Osteoblast (primary cell): ENCODE measurements around the gene PPEF1. TPM values are rescaled to one million over a fixed set of nuclear protein-coding genes. Genes with fewer than 3 reads are reported as not detected.
"Not testable (repeated sequence)": the region's sequence is repeated elsewhere in the genome, so short reads cannot be mapped to it uniquely, and the experiment has no call there.

Experiments used
- DNase-seq: peaks from one replicate; pipeline ENCODE4 v3.0.0; 2011; ENCODE audit warnings: low spot score, mixed read lengths; ENCODE audit not compliant: insufficient read length; ENCODE audit errors: missing footprints
- H2AFZ ChIP-seq: 2 replicates; pipeline ENCODE4 v1.6.0; 2011; ENCODE audit warnings: mild to moderate bottlenecking, low read length
- H3K27ac ChIP-seq: 2 replicates; pipeline ENCODE4 v1.5.1; 2011; ENCODE audit warnings: mild to moderate bottlenecking, low read depth, low read length, moderate library complexity
- H3K27me3 ChIP-seq: 2 replicates; pipeline ENCODE4 v1.6.0; 2012; ENCODE audit warnings: mild to moderate bottlenecking, control low read depth, inconsistent platforms, low read length, moderate library complexity; ENCODE audit not compliant: insufficient read depth
- H3K36me3 ChIP-seq: 2 replicates; pipeline ENCODE4 v1.5.1; 2011; ENCODE audit warnings: mild to moderate bottlenecking, low read length, control low read depth, moderate library complexity; ENCODE audit not compliant: insufficient read depth
- H3K4me1 ChIP-seq: 2 replicates; pipeline ENCODE4 v1.5.1; 2011; ENCODE audit warnings: mild to moderate bottlenecking, low read length, control low read depth, moderate library complexity; ENCODE audit not compliant: insufficient read depth
- H3K4me2 ChIP-seq: 2 replicates; pipeline ENCODE4 v1.6.0; 2011; ENCODE audit warnings: mild to moderate bottlenecking, low read length; ENCODE audit not compliant: insufficient read depth
- H3K4me3 ChIP-seq: fragments of 200-600 bp; sonication (generic); 3 replicates; pipeline ENCODE4 v1.5.1; 2012; ENCODE audit warnings: mild to moderate bottlenecking, low read length, inconsistent platforms; ENCODE audit not compliant: insufficient read depth
- H3K79me2 ChIP-seq: 2 replicates; pipeline ENCODE4 v1.6.0; 2012; ENCODE audit warnings: mild to moderate bottlenecking, low read length, control low read depth, inconsistent platforms; ENCODE audit not compliant: insufficient read depth
- H3K9me3 ChIP-seq: 2 replicates; pipeline ENCODE4 v1.5.1; 2011; ENCODE audit warnings: low read depth, low read length, control low read depth
- H4K20me1 ChIP-seq: 2 replicates; pipeline ENCODE4 v1.6.0; 2012; ENCODE audit warnings: mild to moderate bottlenecking, low read length, control low read depth; ENCODE audit not compliant: insufficient read depth
- total RNA-seq: library from RNA; depleted of rRNA; stranded (reverse); fragments of >200 nt; gene quantifications from 2 replicates; pipeline ENCODE4 v1.2.3, GENCODE V29; 2012
- TF ChIP-seq, protein P1 (sequence below): IDR thresholded peaks from 2 replicates; pipeline ENCODE4 v1.5.1; 2011; ENCODE audit warnings: mild to moderate bottlenecking, low read depth, low read length, moderate library complexity; ENCODE audit errors: extremely low read depth

Gene PPEF1
- total RNA-seq, 1 donor = under 0.01 TPM

- peaks cover 3% of the 10 kb centered on the region for H3K4me1 ChIP-seq
- no peak overlapping the region for H3K27ac ChIP-seq
- TF ChIP-seq, protein P1, sequence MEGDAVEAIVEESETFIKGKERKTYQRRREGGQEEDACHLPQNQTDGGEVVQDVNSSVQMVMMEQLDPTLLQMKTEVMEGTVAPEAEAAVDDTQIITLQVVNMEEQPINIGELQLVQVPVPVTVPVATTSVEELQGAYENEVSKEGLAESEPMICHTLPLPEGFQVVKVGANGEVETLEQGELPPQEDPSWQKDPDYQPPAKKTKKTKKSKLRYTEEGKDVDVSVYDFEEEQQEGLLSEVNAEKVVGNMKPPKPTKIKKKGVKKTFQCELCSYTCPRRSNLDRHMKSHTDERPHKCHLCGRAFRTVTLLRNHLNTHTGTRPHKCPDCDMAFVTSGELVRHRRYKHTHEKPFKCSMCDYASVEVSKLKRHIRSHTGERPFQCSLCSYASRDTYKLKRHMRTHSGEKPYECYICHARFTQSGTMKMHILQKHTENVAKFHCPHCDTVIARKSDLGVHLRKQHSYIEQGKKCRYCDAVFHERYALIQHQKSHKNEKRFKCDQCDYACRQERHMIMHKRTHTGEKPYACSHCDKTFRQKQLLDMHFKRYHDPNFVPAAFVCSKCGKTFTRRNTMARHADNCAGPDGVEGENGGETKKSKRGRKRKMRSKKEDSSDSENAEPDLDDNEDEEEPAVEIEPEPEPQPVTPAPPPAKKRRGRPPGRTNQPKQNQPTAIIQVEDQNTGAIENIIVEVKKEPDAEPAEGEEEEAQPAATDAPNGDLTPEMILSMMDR = no peak
- no peaks in the 10 kb centered on the region for H4K20me1 ChIP-seq
- no peaks in the 10 kb centered on the region for H3K36me3 ChIP-seq
- H3K4me2 ChIP-seq = no peak overlapping the region
- DNase-seq = no peak
- H3K27me3 ChIP-seq = no peaks in the 10 kb centered on the region
- no peaks in the 10 kb centered on the region for H3K79me2 ChIP-seq
- H3K9me3 ChIP-seq = no peaks in the 10 kb centered on the region
- H3K4me3 ChIP-seq = no peak overlapping the region
- H2AFZ ChIP-seq = no peak overlapping the region
Measured at GRCh38 chrX:18828832-18829404, 121.5 kb downstream of the PPEF1 start.

GRCh38 chrX:18833071-18833731 is 125.8 kb downstream of the PPEF1 start:
- H3K79me2 ChIP-seq = no peaks in the 10 kb centered on the region
- H3K27me3 ChIP-seq = no peaks in the 10 kb centered on the region
- peak overlapping the region; percentile 85 for H3K4me2 ChIP-seq
- H4K20me1 ChIP-seq = no peaks in the 10 kb centered on the region
- TF ChIP-seq, protein P1 = no peak
- H3K9me3 ChIP-seq = no peaks in the 10 kb centered on the region
- peak overlapping the region; percentile 15 for H3K27ac ChIP-seq
- no peaks in the 10 kb centered on the region for H3K36me3 ChIP-seq
- H3K4me3 ChIP-seq = peak overlapping the region; percentile 60
- H2AFZ ChIP-seq = peak overlapping the region; percentile 66
- DNase-seq = no peak
- peaks cover 3% of the 10 kb centered on the region for H3K4me1 ChIP-seq

- not testable (repeated sequence) for DNase-seq, H3K79me2 ChIP-seq, H3K4me3 ChIP-seq, H3K4me1 ChIP-seq, H4K20me1 ChIP-seq, H3K27ac ChIP-seq, H3K9me3 ChIP-seq, H3K27me3 ChIP-seq, H2AFZ ChIP-seq, H3K36me3 ChIP-seq, H3K4me2 ChIP-seq
Measured at GRCh38 chrX:18847901-18848300, 140.5 kb downstream of the PPEF1 start.

DNA sequence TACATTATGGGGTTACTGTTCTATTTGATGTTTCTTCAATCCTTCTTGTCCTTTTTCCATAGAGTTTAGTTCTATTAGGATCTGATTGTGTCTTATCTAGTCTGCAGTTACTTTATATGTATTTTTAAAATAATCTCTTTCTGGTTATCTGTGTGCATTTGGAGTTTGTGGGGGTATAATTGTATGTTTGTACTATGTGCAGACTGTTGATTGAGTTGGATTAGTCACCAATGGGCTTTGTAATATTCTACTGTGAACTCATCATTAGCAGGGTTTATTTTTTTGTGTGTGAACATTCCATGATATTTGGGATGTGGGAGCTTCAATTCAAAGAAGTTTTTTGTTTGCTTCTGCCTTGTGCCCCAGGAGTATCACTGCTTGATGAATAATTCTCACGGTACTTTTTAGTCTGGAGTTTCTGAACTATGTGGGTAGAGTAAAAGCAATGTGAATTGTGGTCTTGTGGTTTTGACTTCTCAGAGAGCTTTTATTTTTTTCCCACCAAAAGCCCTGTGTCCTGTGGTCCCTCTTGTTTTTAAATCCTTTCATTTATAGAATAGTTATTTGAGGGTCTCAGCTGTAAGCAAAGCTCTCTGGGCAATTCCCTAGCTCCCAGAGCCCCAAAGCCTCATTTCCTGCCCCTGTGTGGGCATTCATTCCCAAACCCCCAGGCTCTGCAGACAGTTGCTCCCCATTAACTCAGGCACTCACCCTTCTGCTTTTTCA is 148.6 kb downstream of the PPEF1 start:
- H4K20me1 ChIP-seq = no peaks in the 10 kb centered on the region
- DNase-seq = peak; percentile 80
- TF ChIP-seq, protein P1 = no peak

More for the DNA sequence above, 148.6 kb downstream of the PPEF1 start:
- Histone ChIP-seq H3K27ac (no peak overlapping the region), H2AFZ (no peak overlapping the region), H3K9me3 (no peaks in the 10 kb centered on the region), H3K79me2 (no peaks in the 10 kb centered on the region), H3K27me3 (no peaks in the 10 kb centered on the region), H3K36me3 (no peaks in the 10 kb centered on the region), H3K4me1 (no peaks in the 10 kb centered on the region), H3K4me2 (no peak overlapping the region), H3K4me3 (no peak overlapping the region)
